ENCODE measurements around the gene DARS1.

The DARS1 gene

DNA sequence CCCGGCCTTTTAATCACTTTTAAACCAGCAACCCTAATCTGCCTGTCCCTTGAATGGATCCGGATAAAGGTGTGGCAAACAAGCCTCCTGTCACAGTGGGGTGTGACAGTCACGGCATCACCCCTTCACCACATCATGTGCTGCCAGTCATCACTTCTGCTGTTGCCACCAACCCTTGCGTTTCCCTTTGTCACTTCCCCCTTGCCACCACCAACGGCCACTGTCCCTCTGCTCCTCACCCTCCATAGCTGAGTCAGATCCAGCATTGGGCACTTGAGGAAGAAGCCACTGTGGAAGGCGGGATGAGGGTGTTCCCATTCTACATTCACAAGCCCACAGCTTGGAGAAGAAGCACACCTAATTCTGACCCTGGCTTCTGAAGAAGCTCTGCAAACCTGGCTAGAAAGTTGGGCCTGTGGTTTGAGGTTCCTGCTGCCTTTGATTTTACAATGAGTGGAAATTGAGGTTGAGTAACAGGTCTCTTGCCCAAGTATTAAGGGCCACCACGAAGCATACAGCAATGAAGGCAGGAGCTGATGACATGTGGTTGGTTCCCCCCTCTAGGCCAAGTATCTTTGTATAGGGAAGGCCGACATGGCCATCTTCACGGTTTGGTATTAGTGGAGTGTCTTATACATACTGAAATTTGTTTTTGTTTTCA, 22.9 kb upstream of the DARS1 start:
- no peaks in the 10 kb centered on the region for H4K20me1 ChIP-seq (ENCODE audit: insufficient read depth, low read length, poor library complexity, severe bottlenecking)
- no peaks in the 10 kb centered on the region for H3K36me3 ChIP-seq (ENCODE audit: insufficient read depth, low read length)
- no peaks in the 10 kb centered on the region for H3K27me3 ChIP-seq (ENCODE audit: insufficient read depth, low read length, poor library complexity, severe bottlenecking)
- no peak overlapping the region for H2AFZ ChIP-seq (ENCODE audit: low read length)
- peak overlapping the region; percentile 52 for H3K4me2 ChIP-seq (ENCODE audit: low read depth, low read length, poor library complexity, severe bottlenecking)
- H3K4me1 ChIP-seq (ENCODE audit: insufficient read depth, low read length, poor library complexity, severe bottlenecking): peaks cover 80% of the 10 kb centered on the region
- H3K9me3 ChIP-seq (ENCODE audit: insufficient read depth, low read depth, low read length): no peaks in the 10 kb centered on the region
- H3F3A ChIP-seq (ENCODE audit: low read depth): peaks cover 5% of the 10 kb centered on the region; the same call in 1 of the 2 replicates
- H3K79me2 ChIP-seq (ENCODE audit: insufficient read depth, low read length): no peaks in the 10 kb centered on the region
- peak overlapping the region; percentile 59 for H3K4me3 ChIP-seq (ENCODE audit: low read length, poor library complexity, severe bottlenecking)
- H3K9ac ChIP-seq (ENCODE audit: low read depth, low read length, poor library complexity, severe bottlenecking): peak overlapping the region; percentile 75
- TF ChIP-seq, protein P1, sequence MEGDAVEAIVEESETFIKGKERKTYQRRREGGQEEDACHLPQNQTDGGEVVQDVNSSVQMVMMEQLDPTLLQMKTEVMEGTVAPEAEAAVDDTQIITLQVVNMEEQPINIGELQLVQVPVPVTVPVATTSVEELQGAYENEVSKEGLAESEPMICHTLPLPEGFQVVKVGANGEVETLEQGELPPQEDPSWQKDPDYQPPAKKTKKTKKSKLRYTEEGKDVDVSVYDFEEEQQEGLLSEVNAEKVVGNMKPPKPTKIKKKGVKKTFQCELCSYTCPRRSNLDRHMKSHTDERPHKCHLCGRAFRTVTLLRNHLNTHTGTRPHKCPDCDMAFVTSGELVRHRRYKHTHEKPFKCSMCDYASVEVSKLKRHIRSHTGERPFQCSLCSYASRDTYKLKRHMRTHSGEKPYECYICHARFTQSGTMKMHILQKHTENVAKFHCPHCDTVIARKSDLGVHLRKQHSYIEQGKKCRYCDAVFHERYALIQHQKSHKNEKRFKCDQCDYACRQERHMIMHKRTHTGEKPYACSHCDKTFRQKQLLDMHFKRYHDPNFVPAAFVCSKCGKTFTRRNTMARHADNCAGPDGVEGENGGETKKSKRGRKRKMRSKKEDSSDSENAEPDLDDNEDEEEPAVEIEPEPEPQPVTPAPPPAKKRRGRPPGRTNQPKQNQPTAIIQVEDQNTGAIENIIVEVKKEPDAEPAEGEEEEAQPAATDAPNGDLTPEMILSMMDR (conservative IDR thresholded peaks at IDR 0.05; ENCODE audit: low read length): no peak
- no peaks in the 10 kb centered on the region for H3K9me2 ChIP-seq (replicated peaks; ENCODE audit: low read depth, low read length)

DNA sequence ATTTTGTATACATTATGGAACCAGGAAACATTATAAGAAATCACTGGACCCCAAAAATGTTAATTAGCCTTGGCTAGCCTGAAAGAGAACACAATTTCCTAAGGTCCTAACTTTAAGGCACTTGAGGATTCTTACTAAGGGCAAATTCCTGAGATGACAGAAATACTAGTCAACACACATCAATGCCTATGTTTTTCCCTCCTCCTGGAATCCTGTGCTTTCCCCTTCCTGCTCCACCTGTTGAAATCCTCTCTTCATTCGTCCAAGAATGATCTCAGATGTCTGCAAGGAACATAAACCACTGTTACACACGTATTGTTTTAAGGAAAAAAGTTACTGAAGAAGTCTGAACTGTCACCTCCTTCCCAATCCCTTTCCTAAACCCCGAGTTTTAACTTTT, 21.2 kb upstream of the DARS1 start:
- H3K4me1 ChIP-seq (ENCODE audit: insufficient read depth, low read length, poor library complexity, severe bottlenecking): peaks cover 70% of the 10 kb centered on the region
- no peaks in the 10 kb centered on the region for H3K9me2 ChIP-seq (replicated peaks; ENCODE audit: low read depth, low read length)
- H3F3A ChIP-seq (ENCODE audit: low read depth): peaks cover 5% of the 10 kb centered on the region; the same call in 1 of the 2 replicates
- peak overlapping the region; percentile 75 for H3K9ac ChIP-seq (ENCODE audit: low read depth, low read length, poor library complexity, severe bottlenecking)
- no peaks in the 10 kb centered on the region for H3K79me2 ChIP-seq (ENCODE audit: insufficient read depth, low read length)
- no peaks in the 10 kb centered on the region for H3K27me3 ChIP-seq (ENCODE audit: insufficient read depth, low read length, poor library complexity, severe bottlenecking)
- TF ChIP-seq, protein P1 (conservative IDR thresholded peaks at IDR 0.05; ENCODE audit: low read length): no peak
- TF ChIP-seq EZH2phosphoT487 (IDR thresholded peaks at IDR 0.05; ENCODE audit: borderline replicate concordance): no peak
- H3K36me3 ChIP-seq (ENCODE audit: insufficient read depth, low read length): no peaks in the 10 kb centered on the region
- no peaks in the 10 kb centered on the region for H3K9me3 ChIP-seq (ENCODE audit: insufficient read depth, low read depth, low read length)
- peak overlapping the region; percentile 52 for H3K4me2 ChIP-seq (ENCODE audit: low read depth, low read length, poor library complexity, severe bottlenecking)
- H4K20me1 ChIP-seq (ENCODE audit: insufficient read depth, low read length, poor library complexity, severe bottlenecking): no peaks in the 10 kb centered on the region
- H2AFZ ChIP-seq (ENCODE audit: low read length): no peak overlapping the region
- no peak overlapping the region for H3K4me3 ChIP-seq (ENCODE audit: low read length, poor library complexity, severe bottlenecking)

DNA sequence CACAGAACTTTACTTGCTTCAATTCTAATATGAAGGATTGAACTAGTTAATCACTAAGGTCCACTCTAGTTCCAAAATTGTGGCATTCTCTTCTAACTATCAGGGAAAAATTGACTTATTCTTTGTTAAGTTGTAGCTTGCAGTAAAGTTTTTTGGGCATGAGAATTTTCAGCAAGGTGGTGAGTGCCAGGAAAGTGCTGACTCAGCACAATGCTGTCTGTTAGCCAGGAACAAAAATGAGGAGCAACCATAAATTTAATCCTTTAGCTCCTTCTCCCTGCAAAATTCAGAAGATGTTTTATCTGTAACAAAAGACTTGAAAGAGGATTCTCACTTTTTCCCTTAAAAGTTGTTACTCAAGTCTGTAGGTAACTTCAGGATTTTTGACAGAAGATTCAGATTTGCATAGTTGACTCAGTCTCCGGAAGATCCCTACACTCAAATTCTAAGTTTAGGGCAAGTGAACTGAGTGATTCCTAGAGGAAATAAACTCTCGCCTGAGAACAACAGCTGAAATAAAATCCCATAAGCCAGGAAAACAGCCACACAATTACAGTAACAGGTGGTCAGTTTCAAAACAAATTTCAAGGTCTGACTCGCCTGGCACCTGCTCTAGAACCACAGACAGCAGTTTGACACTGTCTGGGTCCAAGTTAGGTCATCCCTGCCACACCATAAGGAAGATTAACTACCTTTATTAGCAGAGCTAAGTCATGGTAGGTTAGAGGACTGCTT, 20.2 kb upstream of the DARS1 start:
- Histone ChIP-seq H4K20me1 (ENCODE audit: insufficient read depth, low read length, poor library complexity, severe bottlenecking) (no peaks in the 10 kb centered on the region), H3K4me3 (ENCODE audit: low read length, poor library complexity, severe bottlenecking) (no peak overlapping the region), H3K9me3 (ENCODE audit: insufficient read depth, low read depth, low read length) (no peaks in the 10 kb centered on the region), H3K27me3 (ENCODE audit: insufficient read depth, low read length, poor library complexity, severe bottlenecking) (no peaks in the 10 kb centered on the region), H3K4me1 (ENCODE audit: insufficient read depth, low read length, poor library complexity, severe bottlenecking) (peaks cover 79% of the 10 kb centered on the region), H3K9ac (ENCODE audit: low read depth, low read length, poor library complexity, severe bottlenecking) (peak overlapping the region; percentile 75), H3K4me2 (ENCODE audit: low read depth, low read length, poor library complexity, severe bottlenecking) (peak overlapping the region; percentile 52), H3K79me2 (ENCODE audit: insufficient read depth, low read length) (no peaks in the 10 kb centered on the region), H2AFZ (ENCODE audit: low read length) (no peak overlapping the region), H3K9me2 (replicated peaks; ENCODE audit: low read depth, low read length) (no peaks in the 10 kb centered on the region), H3K36me3 (ENCODE audit: insufficient read depth, low read length) (no peaks in the 10 kb centered on the region), H3F3A (ENCODE audit: low read depth) (peaks cover 5% of the 10 kb centered on the region; the same call in 1 of the 2 replicates)
- TF ChIP-seq, protein P1 (conservative IDR thresholded peaks at IDR 0.05; ENCODE audit: low read length): no peak
- TF ChIP-seq EZH2phosphoT487 (IDR thresholded peaks at IDR 0.05; ENCODE audit: borderline replicate concordance): no peak
